K562 (cell line): ENCODE measurements around the gene ARHGEF9. TPM values are rescaled to one million over a fixed set of nuclear protein-coding genes. Genes with fewer than 3 reads are reported as not detected.

Experiments
- ATAC-seq: fragments of 200-7000 bp; cut with Tn5 transposase; 3 replicates; pipeline ENCODE4 v1.9.1; 2020; ENCODE audit warnings: moderate library complexity
- BruUV-seq: library from RNA; stranded (reverse); fragments of 400-500 nt; replicated peaks from 2 replicates; lab custom pipeline; 2021; lab: Mats Ljungman, UMichigan
- CTCF ChIA-PET: fragments of 300-600 bp; formaldehyde crosslinking; extraction: SDS; loops from one replicate; lab custom pipeline; 2021; ENCODE audit warnings: low intra/inter-chr PET ratio; lab: Yijun Ruan, JAX
- POLR2A ChIA-PET: fragments of 300-600, 350-650 bp; sonication (Branson Sonifier 250); formaldehyde crosslinking; extraction: SDS; loops from one replicate; lab custom pipeline; 2021; ENCODE audit warnings: antibody characterized with exemption, inconsistent platforms; lab: Yijun Ruan, JAX
- DNase-seq, 4 experiments: peaks; one replicate each; pipeline versions ENCODE4 v3.0.0 to v3.0.0-alpha.2; 2011 to 2018; ENCODE audit warnings: low spot score in 3 of 4, mixed read lengths in 3 of 4; ENCODE audit errors: extremely low read depth in 1 of 4
- FAIRE-seq: peaks from 2 replicates; lab custom pipeline; 2011; peaks lifted over from hg19 to GRCh38; lab: Jason Lieb, UNC
- H2AFZ ChIP-seq: 2 replicates; pipeline ENCODE4 v1.6.0; 2011; ENCODE audit warnings: low read depth, low read length, control low read depth, inconsistent platforms
- H3K27ac ChIP-seq: fragments of 200-600 bp; 3 replicates; pipeline ENCODE4 v1.8.0; 2011; ENCODE audit warnings: low read depth, mild to moderate bottlenecking, control low read depth, inconsistent platforms, low read length, moderate library complexity, mixed read lengths; ENCODE audit errors: extremely low read depth
- H3K27me3 ChIP-seq, 2 experiments: fragments of 300-600 bp in 1 of 2; 2 replicates in 1 of 2; 3 replicates in 1 of 2; pipeline versions ENCODE4 v1.6.0 to v1.8.0; 2011; ENCODE audit warnings: inconsistent platforms in 2 of 2, low read length in 2 of 2, mild to moderate bottlenecking in 1 of 2, mixed read lengths in 1 of 2, moderate library complexity in 1 of 2; ENCODE audit not compliant: control insufficient read depth in 2 of 2, insufficient read depth in 2 of 2
- H3K36me3 ChIP-seq: fragments of 300-600 bp; 3 replicates; pipeline ENCODE4 v1.8.0; 2011; ENCODE audit warnings: mild to moderate bottlenecking, low read length, inconsistent platforms; ENCODE audit not compliant: control insufficient read depth, insufficient read depth
- H3K4me1 ChIP-seq, 2 experiments: fragments of 200-600 bp in 1 of 2; replicated peaks in 1 of 2; 2 replicates in 1 of 2; 3 replicates in 1 of 2; pipeline versions ENCODE4 v1.5.1 to v1.8.0; 2011; ENCODE audit warnings: inconsistent platforms in 2 of 2, low read length in 2 of 2, mild to moderate bottlenecking in 1 of 2, mixed read lengths in 1 of 2, moderate library complexity in 1 of 2; ENCODE audit not compliant: control insufficient read depth in 2 of 2, insufficient read depth in 2 of 2
- H3K4me2 ChIP-seq: 2 replicates; pipeline ENCODE4 v1.6.1; 2011; ENCODE audit warnings: low read length, control low read depth, inconsistent platforms, mixed read lengths; ENCODE audit not compliant: insufficient read depth
- H3K4me3 ChIP-seq: fragments of 200-600 bp; sonication (generic), shearing (Covaris generic); 2 replicates; pipeline ENCODE4 v1.5.1; 2016; ENCODE audit warnings: control low read depth, inconsistent platforms
- H3K79me2 ChIP-seq: fragments of 200-600 bp; 3 replicates; pipeline ENCODE4 v1.8.0; 2011; ENCODE audit warnings: low read length, inconsistent platforms; ENCODE audit not compliant: control insufficient read depth, insufficient read depth
- H3K9ac ChIP-seq, 2 experiments: 2 replicates each; pipeline versions ENCODE4 v1.6.0 to v1.6.1; 2011; ENCODE audit warnings: low read depth in 2 of 2, low read length in 2 of 2, control low read depth in 1 of 2, inconsistent platforms in 1 of 2, mild to moderate bottlenecking in 1 of 2, mixed read lengths in 1 of 2; ENCODE audit not compliant: insufficient read depth in 1 of 2
- H3K9me1 ChIP-seq: one replicate; pipeline ENCODE4 v1.6.0; 2011; ENCODE audit warnings: inconsistent platforms, mild to moderate bottlenecking, low read length, moderate library complexity; ENCODE audit not compliant: control insufficient read depth, insufficient read depth
- H3K9me3 ChIP-seq: replicated peaks from 2 replicates; pipeline ENCODE4 v1.5.1; 2011; ENCODE audit warnings: low read depth, low read length, inconsistent platforms; ENCODE audit not compliant: control insufficient read depth, insufficient read depth
- H4K20me1 ChIP-seq: replicated peaks from 2 replicates; pipeline ENCODE4 v1.6.1; 2011; ENCODE audit warnings: low read length, inconsistent platforms, mixed read lengths; ENCODE audit not compliant: control insufficient read depth, insufficient read depth
- CREB1 ChIP-seq, 2 experiments: sonication (generic) in 1 of 2; formaldehyde crosslinking in 1 of 2; IDR thresholded peaks; 2 replicates each; pipeline versions ENCODE4 v1.6.1 to v1.8.0; 2012 to 2022; ENCODE audit warnings: inconsistent platforms in 1 of 2, mild to moderate bottlenecking in 1 of 2, missing genetic modification reagents in 1 of 2, moderate library complexity in 1 of 2
- ILF3 ChIP-seq: fragments of 450-650 bp; IDR thresholded peaks from 2 replicates; pipeline ENCODE4 v1.6.1; 2018; ENCODE audit warnings: antibody characterized with exemption, mild to moderate bottlenecking, moderate library complexity, borderline replicate concordance
- MTA3 ChIP-seq: fragments of 450-650 bp; formaldehyde crosslinking; IDR thresholded peaks from 2 replicates; pipeline ENCODE4 v1.6.1; 2017; ENCODE audit warnings: mild to moderate bottlenecking, borderline replicate concordance
- MYC ChIP-seq, 2 experiments: fragments of 250-450 bp in 1 of 2; sonication (Bioruptor Pico) in 1 of 2; IDR thresholded peaks; 2 replicates each; pipeline versions ENCODE4 v1.5.1 to v1.6.1; 2012 to 2021; ENCODE audit warnings: low read depth in 2 of 2, borderline replicate concordance in 1 of 2, improper control_type of control experiment in 1 of 2, low read length in 1 of 2, mild to moderate bottlenecking in 1 of 2, moderate library complexity in 1 of 2
- ZNF134 ChIP-seq: fragments of 250-450 bp; sonication (Bioruptor Pico); conservative IDR thresholded peaks from 2 replicates; pipeline ENCODE4 v1.4.0; 2020
- ZNF165 ChIP-seq: fragments of 250-450 bp; sonication (Bioruptor Pico); IDR thresholded peaks from 2 replicates; pipeline ENCODE4 v1.4.0; 2020; ENCODE audit warnings: borderline replicate concordance
- WGBS: fragments of 100-300 bp; shearing (Covaris generic); methylation state at CpG from one replicate; pipeline ENCODE4 v1.1.6; 2016; ENCODE audit warnings: low coverage, mixed read lengths; ENCODE audit not compliant: insufficient coverage; ENCODE audit errors: missing lambda C conversion rate; 5-methylcytosine and 5-hydroxymethylcytosine counted together
- in situ Hi-C: fragments of 300-500 bp; cut with MboI; formaldehyde crosslinking; loops from 4 replicates; pipeline ENCODE4 v1.15.0; 2018; ENCODE audit warnings: inconsistent platforms, mixed read lengths
- intact Hi-C: fragments of 100-400 bp; cut with micrococcal nuclease; formaldehyde crosslinking; loops from 2 replicates; pipeline ENCODE4 v1.14.2; 2022
- polyA plus RNA-seq, 8 experiments: library from polyadenylated mRNA; depleted of rRNA in 4 of 8; stranded (reverse) in 5 of 8; unstranded in 3 of 8; fragments of >200 nt; fragmentation: Nextera tagmentation in 2 of 8; fragmentation: Illumina TruSeq in 1 of 8; extraction: Ambion mirVana in 2 of 8; extraction: Trizol in 1 of 8; gene quantifications; 2 replicates each; pipeline versions ENCODE4 v1.2.1 to v1.2.3, GENCODE V29; 2011 to 2014; ENCODE audit warnings: inconsistent platforms in 1 of 8, missing spikeins in 1 of 8
- total RNA-seq, 7 experiments: library from RNA; depleted of rRNA in 6 of 7; stranded (reverse); fragments of >200 nt in 6 of 7; fragmentation: Illumina TruSeq in 2 of 7; extraction: Trizol in 2 of 7; gene quantifications; 2 replicates each; pipeline versions ENCODE4 v1.2.1 to v1.2.3, GENCODE V29; 2011 to 2021; ENCODE audit warnings: low replicate concordance in 1 of 7
- TF ChIP-seq, protein P1 (sequence below): sonication (generic); formaldehyde crosslinking; IDR thresholded peaks from 2 replicates; pipeline ENCODE4 v1.8.1; 2023; ENCODE audit warnings: mild to moderate bottlenecking, missing genetic modification reagents
- TF ChIP-seq, protein P2 (sequence below): fragments of 450-650 bp; IDR thresholded peaks from 2 replicates; pipeline ENCODE4 v1.6.1; 2014; ENCODE audit warnings: low read depth, mild to moderate bottlenecking, moderate library complexity, borderline replicate concordance
- TF ChIP-seq, protein P3 (sequence below): fragments of 450-650 bp; IDR thresholded peaks from 2 replicates; pipeline ENCODE4 v1.6.1; 2016; ENCODE audit warnings: missing biosample characterization, missing genetic modification characterization
- TF ChIP-seq, protein P4 (sequence below): fragments of 200-400 bp; formaldehyde crosslinking; IDR thresholded peaks from 2 replicates; pipeline ENCODE4 v1.6.1; 2017; ENCODE audit warnings: mild to moderate bottlenecking, low read depth, low read length, moderate library complexity

ARHGEF9 gene
- total and polyA plus RNA-seq, 9 of the 15 experiments (the other 6 are each of a cell fraction or from before 2014, with no cell fraction given): 0.09 to 0.24 (median 0.15) TPM; not detected in 2

DNA sequence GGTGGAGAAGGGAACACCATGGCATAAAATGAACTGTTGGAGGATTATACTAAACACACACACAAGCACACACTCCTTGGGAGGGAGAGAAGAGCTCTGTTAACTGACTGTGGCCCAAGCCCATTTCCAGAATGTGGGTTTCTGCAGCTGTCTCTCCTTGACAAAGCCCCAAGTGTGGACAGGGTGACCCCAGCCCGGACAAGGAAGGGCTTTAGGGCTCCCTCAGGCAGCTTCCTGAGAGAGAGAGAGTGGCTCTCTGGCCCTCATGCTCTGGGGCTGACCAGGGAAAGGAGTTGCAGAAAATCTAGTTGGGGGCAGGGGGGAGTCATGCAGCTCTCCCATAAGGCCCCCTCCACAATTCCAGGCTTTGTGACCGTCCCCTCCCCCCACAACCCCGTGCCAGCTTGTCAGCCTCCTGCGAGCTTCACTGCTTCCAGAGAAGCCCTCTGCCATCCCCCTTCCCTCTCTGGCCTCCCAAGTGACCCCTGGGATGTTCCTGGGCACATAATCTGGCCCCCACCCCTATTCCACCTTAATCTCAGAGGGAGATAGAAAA, 590 bp downstream of the ARHGEF9 start (continued):
- TF ChIP-seq, protein P1, sequence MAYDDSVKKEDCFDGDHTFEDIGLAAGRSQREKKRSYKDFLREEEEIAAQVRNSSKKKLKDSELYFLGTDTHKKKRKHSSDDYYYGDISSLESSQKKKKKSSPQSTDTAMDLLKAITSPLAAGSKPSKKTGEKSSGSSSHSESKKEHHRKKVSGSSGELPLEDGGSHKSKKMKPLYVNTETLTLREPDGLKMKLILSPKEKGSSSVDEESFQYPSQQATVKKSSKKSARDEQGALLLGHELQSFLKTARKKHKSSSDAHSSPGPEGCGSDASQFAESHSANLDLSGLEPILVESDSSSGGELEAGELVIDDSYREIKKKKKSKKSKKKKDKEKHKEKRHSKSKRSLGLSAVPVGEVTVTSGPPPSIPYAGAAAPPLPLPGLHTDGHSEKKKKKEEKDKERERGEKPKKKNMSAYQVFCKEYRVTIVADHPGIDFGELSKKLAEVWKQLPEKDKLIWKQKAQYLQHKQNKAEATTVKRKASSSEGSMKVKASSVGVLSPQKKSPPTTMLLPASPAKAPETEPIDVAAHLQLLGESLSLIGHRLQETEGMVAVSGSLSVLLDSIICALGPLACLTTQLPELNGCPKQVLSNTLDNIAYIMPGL (CRISPR knock-in tag): no peak
- TF ChIP-seq, protein P2, sequence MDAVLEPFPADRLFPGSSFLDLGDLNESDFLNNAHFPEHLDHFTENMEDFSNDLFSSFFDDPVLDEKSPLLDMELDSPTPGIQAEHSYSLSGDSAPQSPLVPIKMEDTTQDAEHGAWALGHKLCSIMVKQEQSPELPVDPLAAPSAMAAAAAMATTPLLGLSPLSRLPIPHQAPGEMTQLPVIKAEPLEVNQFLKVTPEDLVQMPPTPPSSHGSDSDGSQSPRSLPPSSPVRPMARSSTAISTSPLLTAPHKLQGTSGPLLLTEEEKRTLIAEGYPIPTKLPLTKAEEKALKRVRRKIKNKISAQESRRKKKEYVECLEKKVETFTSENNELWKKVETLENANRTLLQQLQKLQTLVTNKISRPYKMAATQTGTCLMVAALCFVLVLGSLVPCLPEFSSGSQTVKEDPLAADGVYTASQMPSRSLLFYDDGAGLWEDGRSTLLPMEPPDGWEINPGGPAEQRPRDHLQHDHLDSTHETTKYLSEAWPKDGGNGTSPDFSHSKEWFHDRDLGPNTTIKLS: no peak
- TF ChIP-seq, protein P3, sequence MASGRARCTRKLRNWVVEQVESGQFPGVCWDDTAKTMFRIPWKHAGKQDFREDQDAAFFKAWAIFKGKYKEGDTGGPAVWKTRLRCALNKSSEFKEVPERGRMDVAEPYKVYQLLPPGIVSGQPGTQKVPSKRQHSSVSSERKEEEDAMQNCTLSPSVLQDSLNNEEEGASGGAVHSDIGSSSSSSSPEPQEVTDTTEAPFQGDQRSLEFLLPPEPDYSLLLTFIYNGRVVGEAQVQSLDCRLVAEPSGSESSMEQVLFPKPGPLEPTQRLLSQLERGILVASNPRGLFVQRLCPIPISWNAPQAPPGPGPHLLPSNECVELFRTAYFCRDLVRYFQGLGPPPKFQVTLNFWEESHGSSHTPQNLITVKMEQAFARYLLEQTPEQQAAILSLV (tag): no peak
- no peak for TF ChIP-seq ZNF165 (CRISPR knock-in tag)

DNA sequence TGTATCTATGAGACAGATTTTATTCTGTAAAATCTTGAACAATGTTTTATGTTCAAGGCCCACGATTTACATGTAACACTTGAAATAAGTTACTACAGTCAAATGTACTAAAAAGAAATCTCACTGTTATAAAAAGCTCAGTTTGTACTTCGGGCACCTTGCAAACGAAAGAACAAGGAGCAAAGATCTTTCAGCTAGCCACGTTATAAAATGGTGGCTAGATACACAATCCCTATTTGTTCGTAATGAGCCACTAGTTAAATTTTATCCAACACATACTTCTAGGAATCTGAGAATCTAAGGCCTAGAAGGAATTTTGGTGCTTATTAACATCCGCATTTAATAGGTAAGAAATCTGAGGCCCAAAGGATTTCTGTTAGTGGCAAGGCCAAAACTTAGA, 2.5 kb downstream of the ARHGEF9 start:
- H3K4me1 ChIP-seq: no peaks in the 10 kb centered on the region
- H3K27ac ChIP-seq: no peak overlapping the region
- no peak for ATAC-seq
- H4K20me1 ChIP-seq: no peaks in the 10 kb centered on the region
- 0% methylated on average over 5 of the region's 6 CpGs for WGBS
- H3K36me3 ChIP-seq: no peaks in the 10 kb centered on the region
- BruUV-seq: no TSS peak
- ChIA-PET POLR2A (no interaction called here), CTCF (no interaction called here)
- no peak overlapping the region for H3K4me3 ChIP-seq
- H3K27me3 ChIP-seq: no peaks in the 10 kb centered on the region
- no peak overlapping the region for H3K4me2 ChIP-seq
- no peak for DNase-seq
- in situ Hi-C loops: no loop called here
- no peak overlapping the region for H2AFZ ChIP-seq
- H3K9me1 ChIP-seq: no peaks in the 10 kb centered on the region
- FAIRE-seq: no peak
- no peaks in the 10 kb centered on the region for H3K79me2 ChIP-seq
- intact Hi-C loops: no loop called here
- no peak overlapping the region for H3K9ac ChIP-seq
- no peaks in the 10 kb centered on the region for H3K9me3 ChIP-seq
- no peak for TF ChIP-seq MYC (IDR thresholded peaks at IDR 0.05; ENCODE audit: low read depth, low read length)
- no peak for TF ChIP-seq MYC (CRISPR knock-in tag; IDR thresholded peaks at IDR 0.05; ENCODE audit: borderline replicate concordance, low read depth)
- TF ChIP-seq ZNF134 (CRISPR knock-in tag): no peak
- TF ChIP-seq ILF3: no peak
- TF ChIP-seq CREB1 (IDR thresholded peaks at IDR 0.05): no peak
- TF ChIP-seq CREB1 (CRISPR knock-in tag; IDR thresholded peaks at IDR 0.05): no peak
- TF ChIP-seq, protein P4, sequence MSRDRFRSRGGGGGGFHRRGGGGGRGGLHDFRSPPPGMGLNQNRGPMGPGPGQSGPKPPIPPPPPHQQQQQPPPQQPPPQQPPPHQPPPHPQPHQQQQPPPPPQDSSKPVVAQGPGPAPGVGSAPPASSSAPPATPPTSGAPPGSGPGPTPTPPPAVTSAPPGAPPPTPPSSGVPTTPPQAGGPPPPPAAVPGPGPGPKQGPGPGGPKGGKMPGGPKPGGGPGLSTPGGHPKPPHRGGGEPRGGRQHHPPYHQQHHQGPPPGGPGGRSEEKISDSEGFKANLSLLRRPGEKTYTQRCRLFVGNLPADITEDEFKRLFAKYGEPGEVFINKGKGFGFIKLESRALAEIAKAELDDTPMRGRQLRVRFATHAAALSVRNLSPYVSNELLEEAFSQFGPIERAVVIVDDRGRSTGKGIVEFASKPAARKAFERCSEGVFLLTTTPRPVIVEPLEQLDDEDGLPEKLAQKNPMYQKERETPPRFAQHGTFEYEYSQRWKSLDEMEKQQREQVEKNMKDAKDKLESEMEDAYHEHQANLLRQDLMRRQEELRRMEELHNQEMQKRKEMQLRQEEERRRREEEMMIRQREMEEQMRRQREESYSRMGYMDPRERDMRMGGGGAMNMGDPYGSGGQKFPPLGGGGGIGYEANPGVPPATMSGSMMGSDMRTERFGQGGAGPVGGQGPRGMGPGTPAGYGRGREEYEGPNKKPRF: no peak
- TF ChIP-seq, protein P1 (CRISPR knock-in tag): no peak
- TF ChIP-seq MTA3: no peak
